Skeletal muscle tissue (tissue), 4 donors: ENCODE measurements around the gene RENBP. TPM values are rescaled to one million over a fixed set of nuclear protein-coding genes. Genes with fewer than 3 reads are reported as not detected.

Experiments
- H3K27ac ChIP-seq: one replicate; pipeline ENCODE4 v1.7.0; 2013; ENCODE audit warnings: mild to moderate bottlenecking, low read depth, low read length, inconsistent platforms
- H3K27me3 ChIP-seq, 3 donors: one replicate each; pipeline ENCODE4 v1.7.0; 2013; ENCODE audit warnings: low read length in 3 of 3; ENCODE audit not compliant: control insufficient read depth in 3 of 3, insufficient read depth in 3 of 3
- H3K36me3 ChIP-seq, 3 donors: one replicate each; pipeline ENCODE4 v1.7.0; 2013; ENCODE audit warnings: low read length in 3 of 3; ENCODE audit not compliant: control insufficient read depth in 3 of 3, insufficient read depth in 3 of 3
- H3K4me1 ChIP-seq, 3 donors: one replicate each; pipeline ENCODE4 v1.7.0; 2013; ENCODE audit warnings: low read length in 3 of 3, mild to moderate bottlenecking in 3 of 3; ENCODE audit not compliant: control insufficient read depth in 3 of 3, insufficient read depth in 3 of 3
- H3K4me3 ChIP-seq, 3 donors: one replicate each; pipeline ENCODE4 v1.7.0; 2013; ENCODE audit warnings: low read length in 3 of 3
- H3K9ac ChIP-seq, 3 donors: one replicate each; pipeline ENCODE4 v1.7.0; 2013; ENCODE audit warnings: low read length in 3 of 3, mild to moderate bottlenecking in 3 of 3, moderate library complexity in 2 of 3, low read depth in 1 of 3
- H3K9me3 ChIP-seq, 3 donors: one replicate each; pipeline ENCODE4 v1.7.0; 2013; ENCODE audit warnings: low read length in 3 of 3; ENCODE audit not compliant: control insufficient read depth in 3 of 3
- total RNA-seq: library from RNA; depleted of rRNA; stranded (reverse); fragments of >200 nt; gene quantifications from one replicate; pipeline ENCODE4 v1.2.3, GENCODE V29; 2014
- donor health status: Osteomylitis.

The RENBP gene
- total RNA-seq, 1 donor from 2014 or later: 5.7 TPM

GRCh38 chrX:153921511-153922446 is 22.7 kb downstream of the RENBP start:
- Histone ChIP-seq H3K9me3 (no peaks in the 10 kb centered on the region), H3K4me1 (peaks cover 16 to 45% (median 28%) of the 10 kb centered on the region in 3 donors), H3K27me3 (peaks cover 0 to 15% (median 0%) of the 10 kb centered on the region in 3 donors), H3K27ac (no peak overlapping the region), H3K36me3 (no peaks in the 10 kb centered on the region), H3K9ac (peak overlapping the region in 1 of 3 donors; percentile 25), H3K4me3 (no peak overlapping the region)

GRCh38 chrX:153921070-153921469 is 23.4 kb downstream of the RENBP start:
- no peaks in the 10 kb centered on the region for H3K36me3 ChIP-seq
- H3K4me1 ChIP-seq: peaks cover 12 to 39% (median 22%) of the 10 kb centered on the region in 3 donors
- no peak overlapping the region for H3K4me3 ChIP-seq
- H3K9ac ChIP-seq: peak overlapping the region in 1 of 3 donors; percentile 25
- H3K27ac ChIP-seq: no peak overlapping the region
- no peaks in the 10 kb centered on the region for H3K9me3 ChIP-seq
- peaks cover 0 to 17% (median 0%) of the 10 kb centered on the region in 3 donors for H3K27me3 ChIP-seq

- H3K9me3 ChIP-seq: no peaks in the 10 kb centered on the region
- no peak overlapping the region for H3K27ac ChIP-seq
- peaks cover 12 to 35% (median 19%) of the 10 kb centered on the region in 3 donors for H3K4me1 ChIP-seq
- H3K4me3 ChIP-seq: no peak overlapping the region
- no peaks in the 10 kb centered on the region for H3K36me3 ChIP-seq
- H3K27me3 ChIP-seq: peaks cover 0 to 14% (median 0%) of the 10 kb centered on the region in 3 donors
- H3K9ac ChIP-seq: no peak overlapping the region
Measured at GRCh38 chrX:153920546-153920945, 23.9 kb downstream of the RENBP start.

- Histone ChIP-seq H3K9ac (no peak overlapping the region), H3K27me3 (peaks cover 0 to 14% (median 0%) of the 10 kb centered on the region in 3 donors), H3K4me3 (no peak overlapping the region), H3K36me3 (no peaks in the 10 kb centered on the region), H3K4me1 (peaks cover 12 to 28% (median 19%) of the 10 kb centered on the region in 3 donors), H3K27ac (no peak overlapping the region), H3K9me3 (no peaks in the 10 kb centered on the region)
Measured at GRCh38 chrX:153919281-153919680, 25.2 kb downstream of the RENBP start.

GRCh38 chrX:153917869-153918268 is 26.6 kb downstream of the RENBP start:
- H3K36me3 ChIP-seq: no peaks in the 10 kb centered on the region
- no peak overlapping the region for H3K27ac ChIP-seq
- H3K4me3 ChIP-seq: no peak overlapping the region
- no peaks in the 10 kb centered on the region for H3K9me3 ChIP-seq
- no peak overlapping the region for H3K9ac ChIP-seq
- peaks cover 5 to 18% (median 11%) of the 10 kb centered on the region in 3 donors for H3K4me1 ChIP-seq
- H3K27me3 ChIP-seq: peaks cover 0 to 14% (median 0%) of the 10 kb centered on the region in 3 donors

GRCh38 chrX:153913701-153914100 is 30.7 kb downstream of the RENBP start:
- Histone ChIP-seq H3K27me3 (peaks cover 0 to 11% (median 0%) of the 10 kb centered on the region in 3 donors), H3K9me3 (no peaks in the 10 kb centered on the region), H3K27ac (no peak overlapping the region), H3K4me1 (no peaks in the 10 kb centered on the region), H3K36me3 (no peaks in the 10 kb centered on the region), H3K4me3 (no peak overlapping the region), H3K9ac (no peak overlapping the region)

- H3K27me3 ChIP-seq: peaks cover 0 to 8% (median 0%) of the 10 kb centered on the region in 3 donors
- H3K36me3 ChIP-seq: no peaks in the 10 kb centered on the region
- H3K9ac ChIP-seq: no peak overlapping the region
- H3K9me3 ChIP-seq: no peaks in the 10 kb centered on the region
- no peak overlapping the region for H3K4me3 ChIP-seq
- no peak overlapping the region for H3K27ac ChIP-seq
- no peaks in the 10 kb centered on the region for H3K4me1 ChIP-seq
Measured at GRCh38 chrX:153913211-153913610, 31.2 kb downstream of the RENBP start.

GRCh38 chrX:153911798-153912197 is 32.6 kb downstream of the RENBP start:
- no peak overlapping the region for H3K9ac ChIP-seq
- no peaks in the 10 kb centered on the region for H3K36me3 ChIP-seq
- no peak overlapping the region for H3K4me3 ChIP-seq
- H3K9me3 ChIP-seq: no peaks in the 10 kb centered on the region
- no peaks in the 10 kb centered on the region for H3K4me1 ChIP-seq
- H3K27me3 ChIP-seq: peaks cover 0 to 8% (median 0%) of the 10 kb centered on the region in 3 donors
- no peak overlapping the region for H3K27ac ChIP-seq

- H3K4me1 ChIP-seq: no peaks in the 10 kb centered on the region
- no peaks in the 10 kb centered on the region for H3K36me3 ChIP-seq
- peaks cover 0 to 9% (median 5%) of the 10 kb centered on the region in 3 donors for H3K27me3 ChIP-seq
- no peak overlapping the region for H3K27ac ChIP-seq
- H3K4me3 ChIP-seq: no peak overlapping the region
- no peak overlapping the region for H3K9ac ChIP-seq
- H3K9me3 ChIP-seq: no peaks in the 10 kb centered on the region
Measured at GRCh38 chrX:153910446-153910845, 34.0 kb downstream of the RENBP start.

- no peaks in the 10 kb centered on the region for H3K9me3 ChIP-seq
- H3K27me3 ChIP-seq: peaks cover 0 to 10% (median 5%) of the 10 kb centered on the region in 3 donors
- H3K27ac ChIP-seq: no peak overlapping the region
- no peaks in the 10 kb centered on the region for H3K36me3 ChIP-seq
- no peak overlapping the region for H3K4me3 ChIP-seq
- no peak overlapping the region for H3K9ac ChIP-seq
- no peaks in the 10 kb centered on the region for H3K4me1 ChIP-seq
Measured at GRCh38 chrX:153909980-153910360, 34.5 kb downstream of the RENBP start.
